ENCODE data around the gene CDH26. TPM values are rescaled to one million over a fixed set of nuclear protein-coding genes. Genes with fewer than 3 reads are reported as not detected.
"Not testable (repeated sequence)": the region's sequence is repeated elsewhere in the genome, so short reads cannot be mapped to it uniquely, and the experiment has no call there.

Gene CDH26
- total RNA-seq, 1 donor from 2014 or later = 0.47 TPM

- H3K27ac Mint-ChIP-seq = no peak overlapping the region
- H3K27me3 Mint-ChIP-seq = peaks cover 10% of the 10 kb centered on the region
- H3K4me3 Mint-ChIP-seq = no peak overlapping the region
- H3K4me1 Mint-ChIP-seq = no peaks in the 10 kb centered on the region
- no peaks in the 10 kb centered on the region for H3K36me3 Mint-ChIP-seq (ENCODE audit: low read depth)
- intact Hi-C loops (cut with micrococcal nuclease) = no loop called here
- H3K9me3 Mint-ChIP-seq = peaks cover 2% of the 10 kb centered on the region
- DNase-seq = no peak
These were observed 82.4 kb downstream of the CDH26 start for GRCh38 chr20:60040471-60041162.

GRCh38 chr20:60041436-60042165 is 83.4 kb downstream of the CDH26 start:
- not testable (repeated sequence) for H3K36me3 Mint-ChIP-seq (ENCODE audit: low read depth); H3K9me3 Mint-ChIP-seq

GRCh38 chr20:60043435-60043834 is 85.2 kb downstream of the CDH26 start:
- no peak for DNase-seq
- Mint-ChIP-seq H3K27me3 (peaks cover 13% of the 10 kb centered on the region), H3K36me3 (ENCODE audit: low read depth) (no peaks in the 10 kb centered on the region), H3K27ac (no peak overlapping the region), H3K9me3 (no peaks in the 10 kb centered on the region), H3K4me3 (no peak overlapping the region), H3K4me1 (no peaks in the 10 kb centered on the region)
- intact Hi-C loops (cut with micrococcal nuclease) = no loop called here

More at GRCh38 chr20:60041436-60042165, 83.4 kb downstream of the CDH26 start:
- intact Hi-C loops (cut with micrococcal nuclease); H3K27ac Mint-ChIP-seq; H3K4me1 Mint-ChIP-seq; DNase-seq; H3K4me3 Mint-ChIP-seq: not testable (repeated sequence)
- peaks cover 13% of the 10 kb centered on the region for H3K27me3 Mint-ChIP-seq

GRCh38 chr20:60046011-60046413 is 87.8 kb downstream of the CDH26 start:
- H3K36me3 Mint-ChIP-seq (ENCODE audit: low read depth) = no peaks in the 10 kb centered on the region
- no peak overlapping the region for H3K27ac Mint-ChIP-seq
- no peak for DNase-seq
- H3K27me3 Mint-ChIP-seq = peaks cover 13% of the 10 kb centered on the region
- no peaks in the 10 kb centered on the region for H3K9me3 Mint-ChIP-seq
- intact Hi-C loops (cut with micrococcal nuclease) = no loop called here
- no peaks in the 10 kb centered on the region for H3K4me1 Mint-ChIP-seq
- no peak overlapping the region for H3K4me3 Mint-ChIP-seq

GRCh38 chr20:60046436-60046835 is 88.2 kb downstream of the CDH26 start:
- Mint-ChIP-seq H3K27me3 (peaks cover 13% of the 10 kb centered on the region), H3K4me3 (no peak overlapping the region), H3K4me1 (no peaks in the 10 kb centered on the region), H3K36me3 (ENCODE audit: low read depth) (no peaks in the 10 kb centered on the region), H3K9me3 (no peaks in the 10 kb centered on the region), H3K27ac (no peak overlapping the region)
- intact Hi-C loops (cut with micrococcal nuclease) = no loop called here
- DNase-seq = no peak

GRCh38 chr20:60046860-60047259 is 88.6 kb downstream of the CDH26 start:
- H3K36me3 Mint-ChIP-seq (ENCODE audit: low read depth) = no peaks in the 10 kb centered on the region
- H3K27ac Mint-ChIP-seq = no peak overlapping the region
- no peaks in the 10 kb centered on the region for H3K9me3 Mint-ChIP-seq
- H3K27me3 Mint-ChIP-seq = peaks cover 12% of the 10 kb centered on the region
- intact Hi-C loops (cut with micrococcal nuclease) = no loop called here
- no peak for DNase-seq
- no peak overlapping the region for H3K4me3 Mint-ChIP-seq
- no peaks in the 10 kb centered on the region for H3K4me1 Mint-ChIP-seq

- no peak for DNase-seq
- peaks cover 13% of the 10 kb centered on the region for H3K27me3 Mint-ChIP-seq
- H3K4me1 Mint-ChIP-seq = no peaks in the 10 kb centered on the region
- intact Hi-C loops (cut with micrococcal nuclease) = no loop called here
- no peak overlapping the region for H3K27ac Mint-ChIP-seq
- no peak overlapping the region for H3K4me3 Mint-ChIP-seq
- no peaks in the 10 kb centered on the region for H3K36me3 Mint-ChIP-seq (ENCODE audit: low read depth)
- H3K9me3 Mint-ChIP-seq = no peaks in the 10 kb centered on the region
These were observed 90.7 kb downstream of the CDH26 start for GRCh38 chr20:60048634-60049521.

- Mint-ChIP-seq H3K27me3 (peaks cover 13% of the 10 kb centered on the region), H3K9me3 (no peaks in the 10 kb centered on the region), H3K36me3 (ENCODE audit: low read depth) (no peaks in the 10 kb centered on the region), H3K4me3 (no peak overlapping the region), H3K4me1 (peaks cover under 1% of the 10 kb centered on the region), H3K27ac (no peak overlapping the region)
- intact Hi-C loops (cut with micrococcal nuclease) = no loop called here
- DNase-seq = no peak
These were observed 91.4 kb downstream of the CDH26 start for GRCh38 chr20:60049601-60050000.

- Mint-ChIP-seq H3K27ac (no peak overlapping the region), H3K36me3 (ENCODE audit: low read depth) (no peaks in the 10 kb centered on the region), H3K4me3 (no peak overlapping the region), H3K9me3 (no peaks in the 10 kb centered on the region), H3K4me1 (peaks cover 6% of the 10 kb centered on the region), H3K27me3 (peaks cover 8% of the 10 kb centered on the region)
- intact Hi-C loops (cut with micrococcal nuclease) = no loop called here
- DNase-seq = no peak
These were observed 92.1 kb downstream of the CDH26 start for GRCh38 chr20:60050193-60050947.

- Mint-ChIP-seq H3K36me3 (ENCODE audit: low read depth) (no peaks in the 10 kb centered on the region), H3K9me3 (no peaks in the 10 kb centered on the region), H3K4me1 (peaks cover 19% of the 10 kb centered on the region), H3K27me3 (peaks cover 2% of the 10 kb centered on the region), H3K4me3 (no peak overlapping the region), H3K27ac (no peak overlapping the region)
- intact Hi-C loops (cut with micrococcal nuclease) = no loop called here
- DNase-seq = no peak
These were observed 93.7 kb downstream of the CDH26 start for GRCh38 chr20:60051911-60052310.

- DNase-seq = no peak
- intact Hi-C loops (cut with micrococcal nuclease) = no loop called here
- Mint-ChIP-seq H3K27ac (no peak overlapping the region), H3K27me3 (peaks cover 2% of the 10 kb centered on the region), H3K9me3 (no peaks in the 10 kb centered on the region), H3K4me3 (no peak overlapping the region), H3K4me1 (peaks cover 23% of the 10 kb centered on the region), H3K36me3 (ENCODE audit: low read depth) (no peaks in the 10 kb centered on the region)
These were observed 94.1 kb downstream of the CDH26 start for GRCh38 chr20:60052322-60052721.

GRCh38 chr20:60053125-60053817 is 95.0 kb downstream of the CDH26 start:
- Mint-ChIP-seq H3K27ac (no peak overlapping the region), H3K36me3 (ENCODE audit: low read depth) (no peaks in the 10 kb centered on the region), H3K4me1 (peaks cover 31% of the 10 kb centered on the region), H3K27me3 (peaks cover 2% of the 10 kb centered on the region), H3K9me3 (no peaks in the 10 kb centered on the region), H3K4me3 (no peak overlapping the region)
- intact Hi-C loops (cut with micrococcal nuclease) = no loop called here
- no peak for DNase-seq

GRCh38 chr20:60053818-60054190 is 95.6 kb downstream of the CDH26 start:
- Mint-ChIP-seq H3K4me3 (no peak overlapping the region), H3K4me1 (peaks cover 34% of the 10 kb centered on the region), H3K9me3 (no peaks in the 10 kb centered on the region), H3K27ac (no peak overlapping the region), H3K27me3 (peaks cover 2% of the 10 kb centered on the region), H3K36me3 (ENCODE audit: low read depth) (no peaks in the 10 kb centered on the region)
- intact Hi-C loops (cut with micrococcal nuclease) = loop anchor here (2.0 kb wide), 1 partner anchor 113 kb away; the partner anchor contains the start of genes FAM217B and PPP1R3D
- no peak for DNase-seq
